ENCODE measurements around the gene LCNL1. TPM values are rescaled to one million over a fixed set of nuclear protein-coding genes. Genes with fewer than 3 reads are reported as not detected.

The LCNL1 gene
- total RNA-seq, 1 donor from 2014 or later, result 0.82 TPM

- DNase-seq (ENCODE audit: low spot score in 2 of 2), result no peak
- no peak for FAIRE-seq
Observed at GRCh38 chr9:137007108-137007815, 24.5 kb downstream of the LCNL1 start.

DNA sequence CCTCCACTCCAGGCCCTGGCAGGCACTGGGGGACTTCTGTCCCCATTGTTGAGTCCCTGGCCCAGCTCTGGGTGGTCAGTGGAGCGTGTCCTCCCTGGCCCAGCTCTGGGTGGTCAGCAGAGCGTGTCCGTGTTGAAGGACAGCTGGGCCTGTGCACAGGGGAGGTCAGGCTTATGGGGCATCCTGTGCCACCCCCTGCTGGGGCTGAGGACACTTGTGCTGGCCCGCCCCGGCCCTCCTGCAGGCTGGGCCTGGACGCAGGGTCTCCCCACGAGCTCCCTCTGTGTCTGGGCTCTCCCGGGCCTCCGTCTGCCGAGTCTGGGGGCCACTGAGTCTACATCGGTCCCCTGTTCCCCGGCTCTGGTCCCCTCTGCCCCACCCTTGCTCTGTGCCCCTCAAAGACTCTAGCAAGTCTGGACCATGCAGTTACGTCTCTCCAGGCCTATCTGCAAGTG, 25.1 kb downstream of the LCNL1 start:
- DNase-seq (ENCODE audit: low spot score in 2 of 2) (no peak), FAIRE-seq (no peak)

- DNase-seq (ENCODE audit: low spot score in 2 of 2) (no peak), FAIRE-seq (no peak)
Observed at GRCh38 chr9:137008312-137008711, 25.5 kb downstream of the LCNL1 start.

DNA sequence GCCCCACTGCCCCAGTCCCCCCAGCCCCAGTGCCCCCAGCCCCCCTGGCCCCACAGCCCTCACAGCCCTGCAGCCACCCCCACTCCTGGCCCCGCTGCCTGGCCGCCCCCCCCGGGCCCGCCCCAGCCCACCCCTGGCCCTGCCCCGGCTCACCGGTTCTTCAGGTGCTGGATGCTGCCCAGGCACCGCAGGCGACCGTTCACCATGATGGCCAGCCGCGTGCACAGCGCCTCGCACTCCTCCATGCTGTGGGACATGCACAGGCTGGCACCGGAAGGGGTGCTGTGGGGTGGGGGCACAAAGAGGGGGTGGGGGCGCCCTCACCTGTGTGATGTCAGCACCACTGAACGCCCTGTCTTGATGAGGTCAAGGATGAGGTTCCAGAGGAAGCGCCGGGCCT, 26.4 kb downstream of the LCNL1 start:
- FAIRE-seq (no peak), DNase-seq (ENCODE audit: low spot score in 2 of 2) (no peak)

DNA sequence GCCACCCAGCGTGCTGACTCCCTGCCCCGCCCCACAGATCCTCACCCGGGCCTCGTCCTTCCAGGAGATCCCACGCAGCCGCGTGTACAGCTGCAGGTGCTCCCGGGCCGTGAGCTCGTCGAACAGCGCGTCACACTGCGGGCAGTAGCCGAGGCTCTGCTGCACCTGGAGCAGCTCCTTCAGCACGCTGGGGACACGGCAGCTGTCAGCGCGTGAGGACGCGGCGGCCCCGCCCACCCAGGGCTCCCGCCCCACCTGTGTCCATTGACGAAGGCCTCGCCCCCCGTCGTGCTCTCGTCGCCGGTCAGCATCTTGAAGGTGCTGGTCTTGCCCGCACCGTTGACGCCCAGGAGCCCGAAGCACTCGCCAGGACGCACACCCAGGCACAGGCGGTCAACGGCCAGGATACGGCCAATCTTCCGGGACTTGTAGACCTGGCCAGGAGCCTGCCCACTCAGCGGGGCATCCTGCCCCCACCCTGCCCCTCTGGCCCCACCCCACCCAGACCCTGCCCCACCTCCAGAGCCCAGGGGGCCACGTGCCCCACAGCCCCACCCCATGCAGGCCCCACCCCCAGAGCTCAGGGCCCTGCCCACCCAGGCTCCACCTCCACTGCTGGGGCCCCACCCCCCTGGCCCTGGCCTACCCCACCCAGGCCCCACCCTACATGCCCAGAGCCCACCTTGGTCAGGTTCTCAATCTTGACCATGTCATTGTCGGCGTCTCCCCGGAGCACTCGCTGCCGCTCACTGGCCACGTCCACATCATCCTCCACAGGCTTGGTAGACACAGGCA, 27.3 kb downstream of the LCNL1 start:
- FAIRE-seq, result no peak
- no peak for DNase-seq (ENCODE audit: low spot score in 2 of 2)

DNA sequence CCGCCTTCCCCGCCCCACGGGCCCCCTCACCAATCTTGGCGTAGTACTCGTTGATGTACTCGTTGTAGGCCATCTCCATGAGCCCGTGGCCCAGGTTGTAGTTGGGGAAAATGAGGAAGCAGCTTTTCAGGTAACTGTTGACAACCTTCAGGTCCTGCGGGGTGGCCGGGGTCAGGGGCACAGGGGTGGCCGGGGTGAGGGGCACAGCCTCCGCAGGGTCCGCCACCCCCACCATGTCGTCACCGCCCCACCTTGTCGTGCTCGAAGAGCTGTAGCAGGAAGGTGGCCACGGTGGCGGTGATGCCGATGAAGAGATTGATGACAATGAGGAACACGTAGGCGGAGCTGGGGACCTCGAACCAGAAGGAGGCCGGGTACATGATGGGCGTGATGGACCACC, 28.4 kb downstream of the LCNL1 start:
- DNase-seq (ENCODE audit: low spot score in 2 of 2) (no peak), FAIRE-seq (no peak)

GRCh38 chr9:137011907-137012675, 29.3 kb downstream of the LCNL1 start:
- FAIRE-seq (no peak), DNase-seq (ENCODE audit: low spot score in 2 of 2) (no peak)

DNA sequence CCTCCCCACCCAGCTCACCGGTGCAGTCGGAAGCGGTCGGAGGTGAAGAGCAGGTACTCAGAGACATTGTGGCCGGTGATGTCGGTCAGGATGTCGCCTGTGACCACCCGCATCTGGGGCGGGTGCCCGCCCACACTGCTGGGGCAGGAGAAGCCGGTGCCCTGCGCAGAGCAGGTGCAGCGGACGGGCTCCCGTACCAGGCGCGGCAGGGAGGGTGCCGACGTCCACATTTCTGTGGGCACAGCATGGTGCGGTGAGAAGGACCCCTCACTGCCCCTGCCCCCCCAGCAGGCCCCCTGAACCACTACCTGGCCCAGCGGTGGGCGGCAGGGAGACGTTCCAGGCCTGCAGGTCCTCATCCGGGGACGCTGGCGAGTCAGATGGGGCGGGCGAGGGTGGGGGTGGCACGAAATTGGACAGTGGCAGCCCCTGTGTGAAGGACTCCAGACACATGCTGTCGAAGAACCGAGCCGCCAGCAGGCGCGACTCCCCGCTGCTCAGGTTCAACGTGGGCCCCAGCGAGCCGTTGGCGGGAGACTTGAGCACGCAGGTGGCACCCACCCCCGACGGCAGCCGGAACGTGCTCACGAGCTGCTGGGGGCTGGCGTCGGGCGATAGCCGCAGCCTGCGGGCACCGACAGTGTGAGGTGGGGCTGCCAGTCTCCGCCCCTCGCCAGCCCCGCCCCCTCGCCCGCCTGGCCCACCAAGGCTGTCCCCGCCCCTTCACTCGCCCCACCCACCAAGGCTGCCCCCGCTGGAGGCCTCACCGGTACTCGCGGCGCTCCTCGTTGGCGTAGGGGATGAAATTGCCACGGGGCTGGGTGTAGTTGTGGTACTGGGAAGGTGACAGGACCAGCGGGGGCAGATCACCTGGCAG, 30.1 kb downstream of the LCNL1 start:
- FAIRE-seq, result no peak
- DNase-seq (ENCODE audit: low spot score in 2 of 2), result no peak

DNA sequence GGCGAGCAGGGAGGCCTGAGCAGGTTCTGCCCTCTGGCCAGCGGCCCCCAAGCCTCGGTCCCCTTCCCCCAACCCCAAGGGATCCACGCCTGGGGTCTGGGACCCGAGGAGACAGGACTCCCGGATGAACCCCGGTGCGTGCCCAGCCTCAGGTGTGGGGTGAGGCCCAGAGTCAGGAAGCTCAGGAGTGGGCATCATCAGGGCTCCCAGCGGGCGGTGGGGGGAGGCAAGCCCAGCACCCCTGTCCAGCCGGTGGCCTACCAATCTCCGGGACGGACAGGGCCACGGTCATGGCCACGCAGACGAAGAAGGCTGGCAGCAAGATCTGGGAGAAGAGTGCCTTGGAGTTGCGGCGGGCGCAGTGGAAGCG, 30.8 kb downstream of the LCNL1 start:
- FAIRE-seq (no peak), DNase-seq (ENCODE audit: low spot score in 2 of 2) (no peak)

DNA sequence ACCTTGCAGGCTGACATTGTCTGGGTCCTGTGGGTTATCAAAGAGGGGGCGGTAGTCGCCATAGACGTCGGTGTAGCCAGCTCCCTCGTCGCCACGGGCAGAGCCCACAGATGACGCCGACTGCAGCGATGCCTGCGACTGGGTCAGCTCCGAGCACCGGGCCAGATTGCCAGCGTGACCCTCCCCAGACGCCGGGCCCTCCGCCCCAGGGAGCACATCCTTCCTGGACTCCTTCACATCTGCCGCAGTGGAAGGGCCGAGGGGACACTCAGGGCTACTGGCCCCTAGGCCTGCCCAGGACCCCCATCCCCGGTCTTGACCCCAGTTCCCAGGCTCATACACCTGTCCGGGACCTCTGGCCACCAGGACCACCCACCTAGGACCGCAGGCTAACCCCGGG, 31.4 kb downstream of the LCNL1 start:
- FAIRE-seq (no peak), DNase-seq (ENCODE audit: low spot score in 2 of 2) (no peak)

DNA sequence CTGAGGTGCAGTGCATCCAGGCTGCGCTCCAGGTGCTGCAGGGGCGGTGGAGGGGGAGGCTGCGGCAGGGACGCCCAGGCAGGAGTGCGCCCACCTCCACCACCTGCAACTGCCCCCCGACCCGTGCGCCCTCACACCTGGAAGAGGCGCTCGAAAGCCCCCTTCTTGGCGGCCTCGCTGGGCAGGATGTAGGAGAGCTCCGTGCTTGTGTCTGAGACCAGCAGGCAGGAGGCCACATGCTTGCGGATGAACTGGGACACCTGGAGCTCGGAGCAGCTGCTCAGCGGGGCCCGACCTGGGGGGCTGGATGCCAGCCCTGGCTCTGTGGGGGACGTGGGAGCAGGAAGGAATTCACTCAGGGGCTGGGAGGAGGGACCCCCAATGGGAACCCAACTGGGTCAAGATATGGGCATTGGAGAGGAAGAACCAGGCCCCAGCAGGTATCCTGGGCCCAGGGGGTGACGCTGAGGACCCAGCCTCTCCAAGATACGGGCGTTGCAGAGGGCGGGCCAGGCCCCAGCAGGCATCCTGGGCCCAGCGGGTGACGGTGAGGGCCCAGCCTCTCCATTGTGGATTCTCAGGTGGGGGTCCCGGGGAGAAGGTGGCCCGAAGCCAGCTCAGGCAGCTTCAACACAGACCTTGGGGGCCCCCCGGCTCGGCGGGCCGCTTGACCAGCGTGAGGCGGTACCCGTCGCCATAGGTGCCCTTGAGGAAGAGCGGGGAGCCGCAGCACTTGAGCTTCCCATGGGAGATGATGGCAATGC, 32.2 kb downstream of the LCNL1 start:
- DNase-seq (ENCODE audit: low spot score in 2 of 2) (no peak), FAIRE-seq (no peak)

DNA sequence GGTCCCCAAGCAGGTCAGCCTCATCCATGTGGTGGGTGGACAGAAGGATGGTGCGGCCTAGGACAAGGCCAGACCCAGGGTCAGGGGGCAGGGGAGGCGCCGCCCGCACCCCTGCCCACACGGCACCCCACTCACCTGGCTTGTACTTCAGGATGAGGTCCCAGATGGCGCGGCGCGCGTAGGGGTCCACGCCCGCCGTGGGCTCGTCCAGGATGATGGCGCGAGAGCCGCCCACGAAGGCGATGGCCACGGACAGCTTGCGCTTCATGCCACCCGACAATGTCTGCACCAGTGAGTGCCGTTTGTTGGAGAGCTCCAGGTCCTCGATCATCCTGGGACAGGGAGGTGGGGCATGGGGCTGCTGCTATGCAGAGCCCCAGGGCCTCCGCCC, 32.7 kb downstream of the LCNL1 start:
- FAIRE-seq, result no peak

GRCh38 chr9:137015976-137016375, 33.2 kb downstream of the LCNL1 start:
- FAIRE-seq (no peak), DNase-seq (ENCODE audit: low spot score in 2 of 2) (no peak)

More for the DNA sequence above, 32.7 kb downstream of the LCNL1 start:
- no peak for DNase-seq (ENCODE audit: low spot score in 2 of 2)

DNA sequence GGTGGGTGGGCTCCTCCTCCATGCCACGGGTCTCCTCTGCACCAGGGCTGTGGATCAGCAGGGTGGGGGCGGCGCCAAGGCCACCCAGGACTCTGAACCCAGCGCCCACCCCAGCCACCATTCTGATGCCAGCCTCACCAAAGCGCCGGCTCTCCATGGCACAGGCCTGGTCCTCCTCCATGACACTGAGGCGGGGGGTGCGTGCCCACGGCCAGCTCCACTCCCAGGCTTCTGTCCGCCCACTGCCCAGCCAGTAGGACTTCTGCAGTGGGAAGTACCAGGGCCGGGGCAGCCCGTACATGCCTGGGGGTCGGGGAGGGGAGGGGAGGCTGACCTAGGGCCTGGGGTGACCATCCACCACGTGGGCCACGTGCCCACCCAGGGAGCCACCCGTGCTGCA, 33.6 kb downstream of the LCNL1 start:
- FAIRE-seq (no peak), DNase-seq (ENCODE audit: low spot score in 2 of 2) (no peak)

DNA sequence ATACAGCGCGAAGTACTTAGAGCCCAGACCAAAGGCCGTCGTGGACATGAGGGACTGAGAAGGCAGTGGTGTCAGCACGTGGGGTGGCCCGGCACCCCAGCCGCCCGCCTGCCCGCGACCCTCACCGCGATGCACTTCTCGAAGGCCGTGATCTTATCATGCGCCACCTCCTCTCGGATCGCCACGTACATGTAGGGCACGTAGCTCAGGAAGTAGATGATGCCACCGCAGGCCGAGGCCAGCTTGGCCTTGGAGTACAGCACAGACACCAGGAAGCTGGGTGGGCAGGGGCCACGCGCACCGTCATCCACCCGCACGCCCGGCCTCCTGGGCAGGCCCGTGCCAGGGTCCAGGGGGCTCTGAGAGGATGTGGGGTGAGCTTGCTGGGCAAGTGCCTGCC, 34.3 kb downstream of the LCNL1 start:
- FAIRE-seq (no peak), DNase-seq (ENCODE audit: low spot score in 2 of 2) (no peak)

DNA sequence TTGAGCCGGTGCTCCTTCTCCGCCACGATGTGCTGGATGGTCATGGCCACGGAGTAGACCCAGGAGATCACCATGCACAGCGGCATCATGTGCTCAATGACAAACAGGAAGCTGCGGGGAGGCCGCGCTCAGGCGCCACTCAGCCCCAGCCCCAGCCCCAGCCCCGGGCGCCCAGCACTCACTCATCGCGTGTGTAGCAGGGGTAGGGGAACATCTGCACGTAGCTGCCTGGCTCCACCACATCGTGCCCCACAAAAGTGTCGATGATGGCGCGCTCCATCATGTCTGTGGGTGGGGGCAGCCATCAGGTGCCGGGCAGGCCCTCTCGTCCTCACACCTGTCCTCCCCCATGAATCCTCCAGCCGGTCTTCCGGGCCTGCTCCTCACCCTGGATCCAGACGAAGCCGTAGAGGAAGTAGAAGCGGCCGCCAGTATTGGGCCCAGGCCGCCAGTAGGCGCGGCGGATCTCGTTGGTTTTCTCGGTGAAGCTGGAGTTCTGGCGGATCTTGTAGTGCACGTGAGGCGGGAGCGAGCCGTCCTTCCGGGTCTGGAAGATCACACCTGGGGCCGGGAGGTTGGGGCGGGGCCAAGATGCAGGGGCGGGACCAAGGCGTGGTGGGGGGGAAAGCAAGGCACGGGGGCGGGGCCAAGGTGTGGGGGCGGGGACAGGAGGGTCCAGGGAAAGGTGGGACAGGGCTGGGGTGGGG, 35.2 kb downstream of the LCNL1 start:
- no peak for FAIRE-seq
- no peak for DNase-seq (ENCODE audit: low spot score in 2 of 2)

GRCh38 chr9:137018761-137019559, 36.2 kb downstream of the LCNL1 start:
- FAIRE-seq, result no peak

More at GRCh38 chr9:137018761-137019559, 36.2 kb downstream of the LCNL1 start:
- no peak for DNase-seq (ENCODE audit: low spot score in 2 of 2)
